Measurements from ENCODE around the gene ADORA1.

ADORA1 gene

GRCh38 chr1:203178821-203179666 lies 51.5 kb downstream of the ADORA1 start:
- DNase-seq (ENCODE audit: insufficient read length, low spot score) (no peak), FAIRE-seq (no peak)
- TF ChIP-seq PAX5 (IDR thresholded peaks at IDR 0.05; ENCODE audit: insufficient read depth, low read length, severe bottlenecking) (no peak), POU2F2 (IDR thresholded peaks at IDR 0.05; ENCODE audit: low read depth, low read length) (no peak), POLR2AphosphoS5 (IDR thresholded peaks at IDR 0.05; ENCODE audit: low read depth, low read length) (no peak), TAF1 (IDR thresholded peaks at IDR 0.05; ENCODE audit: low read depth, low read length) (no peak), SPI1 (IDR thresholded peaks at IDR 0.05; ENCODE audit: low read depth, low read length) (no peak), POLR2A (IDR thresholded peaks at IDR 0.05; ENCODE audit: low read depth, low read length) (no peak)

GRCh38 chr1:203179667-203180005 lies 52.1 kb downstream of the ADORA1 start:
- no peak for DNase-seq (ENCODE audit: insufficient read length, low spot score)
- FAIRE-seq, result no peak
- TF ChIP-seq POLR2AphosphoS5 (IDR thresholded peaks at IDR 0.05; ENCODE audit: low read depth, low read length) (no peak), POLR2A (IDR thresholded peaks at IDR 0.05; ENCODE audit: low read depth, low read length) (no peak), SPI1 (IDR thresholded peaks at IDR 0.05; ENCODE audit: low read depth, low read length) (no peak), POU2F2 (IDR thresholded peaks at IDR 0.05; ENCODE audit: low read depth, low read length) (no peak), TAF1 (IDR thresholded peaks at IDR 0.05; ENCODE audit: low read depth, low read length) (no peak), PAX5 (IDR thresholded peaks at IDR 0.05; ENCODE audit: insufficient read depth, low read length, severe bottlenecking) (no peak)

DNA sequence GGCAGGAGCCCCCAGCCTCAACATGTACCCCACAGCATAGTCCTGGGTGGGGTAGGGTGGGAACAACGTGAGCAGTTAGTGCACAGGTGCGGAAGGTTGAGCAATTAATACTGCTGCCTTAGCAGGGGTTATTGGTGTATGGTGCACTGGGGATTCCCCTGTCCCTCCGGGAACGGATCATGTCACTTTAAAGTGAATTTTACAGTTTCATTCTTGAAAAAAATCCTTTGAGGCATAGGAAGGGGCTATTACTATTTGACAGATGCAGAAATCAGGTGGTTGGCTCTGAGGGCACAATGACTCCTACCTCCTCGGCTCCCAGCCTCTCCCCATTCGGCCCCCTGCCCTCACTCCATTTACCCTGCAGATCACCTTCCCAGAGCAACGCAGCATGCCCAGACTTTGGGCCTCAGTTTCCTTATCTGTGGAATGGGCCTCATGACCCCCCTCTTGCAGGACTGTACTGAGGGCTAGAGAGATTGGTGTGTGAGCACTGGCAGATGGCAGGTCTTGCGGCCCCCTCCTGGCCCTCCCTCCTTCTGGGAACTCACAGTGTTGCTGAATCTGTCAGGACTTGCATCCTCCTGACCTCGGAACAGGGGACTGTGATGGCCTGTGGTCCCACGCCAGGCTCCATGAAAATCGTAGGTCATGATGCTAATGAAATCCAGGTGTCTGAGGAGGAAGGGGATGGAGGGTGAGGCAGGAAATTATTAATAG lies 53.2 kb downstream of the ADORA1 start:
- no peak for FAIRE-seq
- no peak for DNase-seq (ENCODE audit: insufficient read length, low spot score)
- TF ChIP-seq POU2F2 (IDR thresholded peaks at IDR 0.05; ENCODE audit: low read depth, low read length), result no peak
- TF ChIP-seq POLR2A (IDR thresholded peaks at IDR 0.05; ENCODE audit: low read depth, low read length), result no peak
- TF ChIP-seq PAX5 (IDR thresholded peaks at IDR 0.05; ENCODE audit: insufficient read depth, low read length, severe bottlenecking), result no peak
- no peak for TF ChIP-seq SPI1 (IDR thresholded peaks at IDR 0.05; ENCODE audit: low read depth, low read length)
- no peak for TF ChIP-seq TAF1 (IDR thresholded peaks at IDR 0.05; ENCODE audit: low read depth, low read length)
- no peak for TF ChIP-seq POLR2AphosphoS5 (IDR thresholded peaks at IDR 0.05; ENCODE audit: low read depth, low read length)

DNA sequence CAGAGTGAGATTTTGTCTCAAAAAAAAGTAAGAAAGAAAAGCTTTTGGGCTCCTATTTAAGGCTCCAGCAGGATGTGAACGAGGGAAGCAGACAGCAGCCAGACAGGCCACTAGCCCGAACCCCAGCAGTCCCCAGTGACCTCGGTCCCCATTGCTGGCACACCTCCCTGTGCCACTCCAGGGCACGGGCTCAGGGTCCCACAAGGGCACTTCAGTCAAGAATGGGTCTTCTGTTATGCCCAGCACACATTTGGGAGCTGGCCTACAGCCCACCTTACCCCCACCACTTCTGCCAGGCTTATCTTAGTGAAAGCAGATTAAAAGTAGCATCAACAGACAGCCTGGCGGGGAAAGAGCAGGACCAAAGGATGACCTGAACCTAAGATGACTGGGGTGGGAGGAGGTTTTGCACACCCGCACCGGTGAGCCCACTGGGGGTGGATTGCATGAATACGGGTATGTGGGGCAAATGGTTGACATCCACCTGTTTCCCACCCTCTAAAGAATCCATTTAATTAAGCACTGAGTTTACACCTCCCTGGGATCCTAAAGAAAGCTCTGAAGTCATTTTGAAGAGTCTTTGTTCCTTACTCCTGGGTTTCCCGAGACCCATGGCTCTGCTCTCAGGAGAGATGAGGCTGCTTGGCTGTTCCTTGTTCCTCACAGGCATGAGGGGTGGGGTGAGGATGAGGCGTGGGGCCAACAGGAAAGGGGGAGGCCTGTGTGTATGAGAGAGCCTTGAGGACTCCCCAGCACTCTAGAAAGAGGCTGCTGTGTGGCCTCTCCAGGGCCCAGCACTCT lies 54.3 kb downstream of the ADORA1 start:
- FAIRE-seq (no peak), DNase-seq (ENCODE audit: insufficient read length, low spot score) (no peak)
- TF ChIP-seq TAF1 (IDR thresholded peaks at IDR 0.05; ENCODE audit: low read depth, low read length), result no peak
- no peak for TF ChIP-seq POU2F2 (IDR thresholded peaks at IDR 0.05; ENCODE audit: low read depth, low read length)
- no peak for TF ChIP-seq POLR2AphosphoS5 (IDR thresholded peaks at IDR 0.05; ENCODE audit: low read depth, low read length)
- TF ChIP-seq SPI1 (IDR thresholded peaks at IDR 0.05; ENCODE audit: low read depth, low read length), result no peak
- TF ChIP-seq PAX5 (IDR thresholded peaks at IDR 0.05; ENCODE audit: insufficient read depth, low read length, severe bottlenecking), result no peak
- no peak for TF ChIP-seq POLR2A (IDR thresholded peaks at IDR 0.05; ENCODE audit: low read depth, low read length)

- no peak for TF ChIP-seq SPI1 (IDR thresholded peaks at IDR 0.05; ENCODE audit: low read depth, low read length)
- TF ChIP-seq PAX5 (IDR thresholded peaks at IDR 0.05; ENCODE audit: insufficient read depth, low read length, severe bottlenecking), result no peak
- TF ChIP-seq POU2F2 (IDR thresholded peaks at IDR 0.05; ENCODE audit: low read depth, low read length), result no peak
- TF ChIP-seq TAF1 (IDR thresholded peaks at IDR 0.05; ENCODE audit: low read depth, low read length), result no peak
- no peak for TF ChIP-seq POLR2AphosphoS5 (IDR thresholded peaks at IDR 0.05; ENCODE audit: low read depth, low read length)
- DNase-seq (ENCODE audit: insufficient read length, low spot score) (no peak), FAIRE-seq (no peak)
Observed at GRCh38 chr1:203182387-203182953, 54.9 kb downstream of the ADORA1 start.

DNA sequence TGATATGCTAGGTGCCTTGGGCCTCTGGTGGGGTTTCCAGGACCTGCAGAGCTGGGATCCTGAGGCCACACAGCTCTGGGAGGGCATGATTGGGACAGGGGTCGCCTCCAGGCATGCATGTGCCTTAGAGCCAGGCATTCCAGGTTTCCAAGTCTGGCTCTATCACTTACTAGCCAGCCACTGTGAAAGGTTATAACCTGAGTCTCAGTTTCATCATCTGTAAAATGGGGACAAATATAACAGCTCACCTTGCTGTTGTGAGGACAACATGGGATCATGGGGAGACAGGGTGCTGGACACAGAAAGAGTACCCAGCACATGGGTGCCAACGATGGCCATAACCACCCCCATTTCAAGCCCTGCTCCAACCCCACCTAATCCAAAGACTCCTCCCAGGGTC lies 56.3 kb downstream of the ADORA1 start:
- DNase-seq (ENCODE audit: insufficient read length, low spot score), result no peak
- no peak for TF ChIP-seq TAF1 (IDR thresholded peaks at IDR 0.05; ENCODE audit: low read depth, low read length)
- no peak for TF ChIP-seq PAX5 (IDR thresholded peaks at IDR 0.05; ENCODE audit: insufficient read depth, low read length, severe bottlenecking)
- TF ChIP-seq SPI1 (IDR thresholded peaks at IDR 0.05; ENCODE audit: low read depth, low read length), result no peak
- TF ChIP-seq POLR2A (IDR thresholded peaks at IDR 0.05; ENCODE audit: low read depth, low read length), result no peak
- TF ChIP-seq POLR2AphosphoS5 (IDR thresholded peaks at IDR 0.05; ENCODE audit: low read depth, low read length), result no peak
- no peak for TF ChIP-seq POU2F2 (IDR thresholded peaks at IDR 0.05; ENCODE audit: low read depth, low read length)
- no peak for FAIRE-seq

DNA sequence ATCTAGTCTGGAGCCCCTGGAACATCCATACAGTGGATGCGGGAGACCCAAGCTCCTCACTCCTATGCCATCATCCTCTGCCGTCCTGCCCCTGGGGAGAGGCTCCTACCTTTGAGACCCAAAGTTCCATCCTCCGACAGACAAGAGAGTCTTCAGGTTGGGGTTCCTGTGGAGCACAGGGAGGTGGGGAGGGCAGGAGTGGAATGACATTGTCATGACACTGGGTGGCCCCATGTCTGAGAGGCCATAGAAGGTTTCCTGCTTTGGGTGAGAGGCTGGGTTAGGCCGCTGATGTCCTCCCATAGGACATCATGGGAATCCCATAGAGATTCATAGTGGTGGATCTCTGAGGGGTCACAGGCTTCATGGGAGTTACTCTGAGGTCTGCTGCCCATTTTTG lies 56.9 kb downstream of the ADORA1 start:
- FAIRE-seq (no peak), DNase-seq (ENCODE audit: insufficient read length, low spot score) (no peak)
- no peak for TF ChIP-seq TAF1 (IDR thresholded peaks at IDR 0.05; ENCODE audit: low read depth, low read length)
- no peak for TF ChIP-seq POU2F2 (IDR thresholded peaks at IDR 0.05; ENCODE audit: low read depth, low read length)
- no peak for TF ChIP-seq PAX5 (IDR thresholded peaks at IDR 0.05; ENCODE audit: insufficient read depth, low read length, severe bottlenecking)
- TF ChIP-seq POLR2A (IDR thresholded peaks at IDR 0.05; ENCODE audit: low read depth, low read length), result no peak
- no peak for TF ChIP-seq SPI1 (IDR thresholded peaks at IDR 0.05; ENCODE audit: low read depth, low read length)
- no peak for TF ChIP-seq POLR2AphosphoS5 (IDR thresholded peaks at IDR 0.05; ENCODE audit: low read depth, low read length)

- FAIRE-seq (no peak), DNase-seq (ENCODE audit: insufficient read length, low spot score) (no peak)
- TF ChIP-seq POLR2A (IDR thresholded peaks at IDR 0.05; ENCODE audit: low read depth, low read length) (no peak), POU2F2 (IDR thresholded peaks at IDR 0.05; ENCODE audit: low read depth, low read length) (no peak), POLR2AphosphoS5 (IDR thresholded peaks at IDR 0.05; ENCODE audit: low read depth, low read length) (no peak), TAF1 (IDR thresholded peaks at IDR 0.05; ENCODE audit: low read depth, low read length) (no peak), PAX5 (IDR thresholded peaks at IDR 0.05; ENCODE audit: insufficient read depth, low read length, severe bottlenecking) (no peak), SPI1 (IDR thresholded peaks at IDR 0.05; ENCODE audit: low read depth, low read length) (no peak)
Observed at GRCh38 chr1:203185061-203185461, 57.5 kb downstream of the ADORA1 start.
